HepG2 (cell line): Measurements from ENCODE around the gene EFNA2. TPM values are rescaled to one million over a fixed set of nuclear protein-coding genes. Genes with fewer than 3 reads are reported as not detected.

Source experiments
- ASH2L ChIP-seq: fragments of 300-600, 200-600 bp; sonication (generic); IDR thresholded peaks from 2 replicates; pipeline ENCODE4 v1.7.0; 2017; ENCODE audit warnings: low read depth, mild to moderate bottlenecking, moderate library complexity, mixed read lengths, low read length; ENCODE audit not compliant: insufficient read length
- DRAP1 ChIP-seq: IDR thresholded peaks from 2 replicates; pipeline ENCODE4 v1.6.1; 2016; ENCODE audit warnings: missing genetic modification reagents, missing compliant biosample characterization
- ELK4 ChIP-seq: sonication (generic); formaldehyde crosslinking; IDR thresholded peaks from 2 replicates; pipeline ENCODE4 v1.9.0; 2021; ENCODE audit warnings: missing genetic modification reagents, borderline replicate concordance
- EP300 ChIP-seq, 3 experiments: sonication (generic) in 1 of 3; formaldehyde crosslinking in 1 of 3; IDR thresholded peaks; 2 replicates each; pipeline versions ENCODE4 v1.5.1 to v1.6.1; 2011 to 2020; ENCODE audit warnings: low read depth in 2 of 3, low read length in 2 of 3, borderline replicate concordance in 1 of 3, improper control_type of control experiment in 1 of 3, mild to moderate bottlenecking in 1 of 3, missing genetic modification reagents in 1 of 3, moderate library complexity in 1 of 3
- ERF ChIP-seq: IDR thresholded peaks from 2 replicates; pipeline ENCODE4 v1.6.1; 2018; ENCODE audit warnings: missing biosample characterization, missing genetic modification reagents
- HNF1B ChIP-seq: sonication (generic); formaldehyde crosslinking; IDR thresholded peaks from 2 replicates; pipeline ENCODE4 v1.5.1; 2020; ENCODE audit warnings: mild to moderate bottlenecking, moderate library complexity, missing genetic modification reagents
- KLF16 ChIP-seq, 2 experiments: sonication (generic) in 1 of 2; formaldehyde crosslinking in 1 of 2; IDR thresholded peaks; 2 replicates each; pipeline versions ENCODE4 v1.6.1 to v1.8.0; 2016 to 2023; ENCODE audit warnings: missing genetic modification reagents in 2 of 2, missing compliant biosample characterization in 1 of 2
- MAFF ChIP-seq: IDR thresholded peaks from 2 replicates; pipeline ENCODE4 v1.6.1; 2011; ENCODE audit warnings: low read depth, low read length, improper control_type of control experiment
- MIER3 ChIP-seq: IDR thresholded peaks from 2 replicates; pipeline ENCODE4 v1.6.1; 2016; ENCODE audit warnings: missing compliant biosample characterization, borderline replicate concordance
- PHF20 ChIP-seq: sonication (generic); formaldehyde crosslinking; IDR thresholded peaks from 2 replicates; pipeline ENCODE4 v1.5.0; 2020; ENCODE audit warnings: mild to moderate bottlenecking, missing genetic modification reagents
- REPIN1 ChIP-seq: sonication (generic); formaldehyde crosslinking; IDR thresholded peaks from 2 replicates; pipeline ENCODE4 v1.8.0; 2022; ENCODE audit warnings: missing genetic modification reagents, low read depth, mild to moderate bottlenecking, borderline replicate concordance
- SRSF9 ChIP-seq: fragments of 200-400 bp; formaldehyde crosslinking; IDR thresholded peaks from 2 replicates; pipeline ENCODE4 v1.6.1; 2018; ENCODE audit warnings: borderline replicate concordance, mild to moderate bottlenecking, low read depth, low read length; ENCODE audit not compliant: insufficient read depth, poor library complexity, severe bottlenecking
- USF2 ChIP-seq, 2 experiments: sonication (generic) in 1 of 2; formaldehyde crosslinking in 1 of 2; IDR thresholded peaks; 2 replicates each; pipeline versions ENCODE4 v1.5.1 to v1.6.1; 2011 to 2020; ENCODE audit warnings: borderline replicate concordance in 1 of 2, low read depth in 1 of 2, low read length in 1 of 2, mild to moderate bottlenecking in 1 of 2, missing genetic modification reagents in 1 of 2, moderate library complexity in 1 of 2
- ZNF207 ChIP-seq: fragments of 450-650 bp; IDR thresholded peaks from 2 replicates; pipeline ENCODE4 v1.6.1; 2016; ENCODE audit warnings: antibody characterized with exemption, borderline replicate concordance
- ZNF263 ChIP-seq: sonication (generic); formaldehyde crosslinking; IDR thresholded peaks from 2 replicates; pipeline ENCODE4 v1.4.0; 2020; ENCODE audit warnings: missing genetic modification reagents
- ZNF335 ChIP-seq: sonication (generic); formaldehyde crosslinking; IDR thresholded peaks from 2 replicates; pipeline ENCODE4 v1.4.0; 2020; ENCODE audit warnings: missing genetic modification reagents
- ZNF446 ChIP-seq: sonication (generic); formaldehyde crosslinking; IDR thresholded peaks from 2 replicates; pipeline ENCODE4 v1.5.0; 2020; ENCODE audit warnings: mild to moderate bottlenecking, missing genetic modification reagents
- ZNF496 ChIP-seq: sonication (generic); formaldehyde crosslinking; IDR thresholded peaks from 2 replicates; pipeline ENCODE4 v1.8.1; 2023; ENCODE audit warnings: mild to moderate bottlenecking, moderate library complexity, missing genetic modification reagents; ENCODE audit not compliant: insufficient replicate concordance
- ZSCAN21 ChIP-seq: sonication (generic); formaldehyde crosslinking; IDR thresholded peaks from 2 replicates; pipeline ENCODE4 v1.8.0; 2022; ENCODE audit warnings: mild to moderate bottlenecking, missing genetic modification reagents, moderate library complexity, borderline replicate concordance
- polyA plus RNA-seq, 8 experiments: library from polyadenylated mRNA; depleted of rRNA in 3 of 8; stranded (reverse) in 7 of 8; unstranded in 1 of 8; fragments of >200 nt; fragmentation: Illumina TruSeq in 4 of 8; extraction: Trizol in 4 of 8; gene quantifications; 2 replicates each; pipeline versions ENCODE4 v1.2.1 to v1.2.3, GENCODE V29; 2011 to 2016; ENCODE audit warnings: low read depth in 4 of 8, missing spikeins in 1 of 8, mixed read lengths in 1 of 8; ENCODE audit not compliant: insufficient read depth in 1 of 8
- total RNA-seq, 5 experiments: library from RNA; depleted of rRNA; stranded (reverse); fragments of >200 nt; fragmentation: Illumina TruSeq; extraction: Trizol; gene quantifications; 2 replicates each; pipeline ENCODE4 v1.2.3, GENCODE V29; 2016; ENCODE audit warnings: low read depth in 1 of 5

The EFNA2 gene
- total and polyA plus RNA-seq, 2 of the 13 experiments (the other 11 are each of a cell fraction or from before 2014, with no cell fraction given) = 6.0 to 9.9 TPM

GRCh38 chr19:1243768-1244692, 41.6 kb upstream of the EFNA2 start (continued):
- TF ChIP-seq MAFF (no peak), ZNF446 (CRISPR knock-in tag) (0 out of 2 replicates have a peak, but pooled peaks have one; percentile 35), ERF (CRISPR knock-in tag) (no peak; the same call in 1 of the 2 replicates), ELK4 (CRISPR knock-in tag) (no peak), EP300 (IDR thresholded peaks at IDR 0.05; ENCODE audit: low read depth in 2 of 2, low read length in 2 of 2) (no peak), EP300 (CRISPR knock-in tag; IDR thresholded peaks at IDR 0.05; ENCODE audit: borderline replicate concordance) (no peak), ZNF207 (no peak), PHF20 (CRISPR knock-in tag) (0 out of 2 replicates have a peak, but pooled peaks have one; percentile 12), ZSCAN21 (no peak), KLF16 (CRISPR knock-in tag; IDR thresholded peaks at IDR 0.05) (no peak), REPIN1 (no peak; the same call in 1 of the 2 replicates), ZNF263 (CRISPR knock-in tag) (0 out of 2 replicates have a peak, but pooled peaks have one; percentile 38), MIER3 (CRISPR knock-in tag) (peak; percentile 11; the same call in 1 of the 2 replicates), DRAP1 (CRISPR knock-in tag) (no peak), HNF1B (CRISPR knock-in tag) (no peak), SRSF9 (no peak), ZNF335 (peak; percentile 9; the same call in 1 of the 2 replicates), ZNF496 (CRISPR knock-in tag) (no peak), ASH2L (no peak), USF2 (IDR thresholded peaks at IDR 0.05; ENCODE audit: low read depth, low read length) (no peak), USF2 (CRISPR knock-in tag; IDR thresholded peaks at IDR 0.05; ENCODE audit: borderline replicate concordance) (no peak)
